CD4-positive, alpha-beta T cell treated with Interleukin-15 for 1 hour (primary cell): Measurements from ENCODE around the gene CINP.
"Not testable (repeated sequence)": the region's sequence is repeated elsewhere in the genome, so short reads cannot be mapped to it uniquely, and the experiment has no call there.

Experiments
- DNase-seq: peaks from one replicate; pipeline ENCODE4 v3.0.0-alpha.2; 2020

The CINP gene

GRCh38 chr14:102352213-102352612 lies 10.5 kb downstream of the CINP start:
- no peak for DNase-seq

GRCh38 chr14:102351593-102351992 lies 11.1 kb downstream of the CINP start:
- not testable (repeated sequence) for DNase-seq

GRCh38 chr14:102351023-102351422 lies 11.7 kb downstream of the CINP start:
- no peak for DNase-seq

GRCh38 chr14:102348376-102348775 lies 14.3 kb downstream of the CINP start:
- DNase-seq = no peak

GRCh38 chr14:102346645-102347044 lies 16.0 kb downstream of the CINP start:
- DNase-seq = no peak

- no peak for DNase-seq
Measured at GRCh38 chr14:102345232-102345631, 17.5 kb downstream of the CINP start.

GRCh38 chr14:102344485-102344884 lies 18.2 kb downstream of the CINP start:
- no peak for DNase-seq

- DNase-seq = no peak
Measured at GRCh38 chr14:102344084-102344483, 18.6 kb downstream of the CINP start.

GRCh38 chr14:102342238-102342637 lies 20.5 kb downstream of the CINP start:
- DNase-seq = no peak

- DNase-seq = no peak
Measured at GRCh38 chr14:102341566-102341965, 21.1 kb downstream of the CINP start.

- no peak for DNase-seq
Measured at GRCh38 chr14:102338724-102339123, 24.0 kb downstream of the CINP start.

GRCh38 chr14:102335163-102335562 lies 27.5 kb downstream of the CINP start:
- DNase-seq = no peak

- DNase-seq = no peak
Measured at GRCh38 chr14:102333795-102334705, 28.6 kb downstream of the CINP start.

- DNase-seq = no peak
Measured at GRCh38 chr14:102333390-102333789, 29.3 kb downstream of the CINP start.

- no peak for DNase-seq
Measured at GRCh38 chr14:102330806-102331205, 31.9 kb downstream of the CINP start.

GRCh38 chr14:102329381-102329780 lies 33.3 kb downstream of the CINP start:
- not testable (repeated sequence) for DNase-seq

- no peak for DNase-seq
Measured at GRCh38 chr14:102326583-102326982, 36.1 kb downstream of the CINP start.

GRCh38 chr14:102325791-102326345 lies 36.8 kb downstream of the CINP start:
- DNase-seq = no peak

GRCh38 chr14:102323102-102323501 lies 39.6 kb downstream of the CINP start:
- peak; percentile 51 for DNase-seq

GRCh38 chr14:102321456-102322422 lies 41.0 kb downstream of the CINP start:
- no peak for DNase-seq

GRCh38 chr14:102320671-102321455 lies 41.8 kb downstream of the CINP start:
- no peak for DNase-seq

- peak; percentile 44 for DNase-seq
Measured at GRCh38 chr14:102320033-102320660, 42.5 kb downstream of the CINP start.
